NCI-H774 (cell line): ENCODE results near the gene CWH43.
"Not testable (repeated sequence)": the region's sequence is repeated elsewhere in the genome, so short reads cannot be mapped to it uniquely, and the experiment has no call there.

Experiments
- DNase-seq: peaks from one replicate; lab custom pipeline; 2025; lab: John Stamatoyannopoulos, UW

The CWH43 gene

GRCh38 chr4:48976041-48976440 lies 10.0 kb upstream of the CWH43 start:
- DNase-seq: no peak

GRCh38 chr4:48979914-48980579 lies 6.0 kb upstream of the CWH43 start:
- DNase-seq: no peak

- not testable (repeated sequence) for DNase-seq
These were observed 2.1 kb upstream of the CWH43 start for GRCh38 chr4:48984005-48984404.

- DNase-seq: no peak
These were observed 486 bp upstream of the CWH43 start for GRCh38 chr4:48985602-48985975.

GRCh38 chr4:48986654-48987164 lies 634 bp downstream of the CWH43 start:
- no peak for DNase-seq

- no peak for DNase-seq
These were observed 3.6 kb downstream of the CWH43 start for GRCh38 chr4:48989461-48990203.

- no peak for DNase-seq
These were observed 5.3 kb downstream of the CWH43 start for GRCh38 chr4:48991357-48991756.

GRCh38 chr4:48997962-48998361 lies 11.9 kb downstream of the CWH43 start:
- DNase-seq: no peak

- no peak for DNase-seq
These were observed 12.4 kb downstream of the CWH43 start for GRCh38 chr4:48998440-48998839.

- no peak for DNase-seq
These were observed 14.7 kb downstream of the CWH43 start for GRCh38 chr4:49000806-49001205.

GRCh38 chr4:49002931-49003330 lies 16.9 kb downstream of the CWH43 start:
- DNase-seq: no peak

- no peak for DNase-seq
These were observed 32.7 kb downstream of the CWH43 start for GRCh38 chr4:49018718-49019295.

- no peak for DNase-seq
These were observed 46.5 kb downstream of the CWH43 start for GRCh38 chr4:49032440-49033161.

- DNase-seq: no peak
These were observed 50.5 kb downstream of the CWH43 start for GRCh38 chr4:49036528-49036927.

- DNase-seq: no peak
These were observed 58.2 kb downstream of the CWH43 start for GRCh38 chr4:49044270-49044669.

GRCh38 chr4:49058306-49058705 lies 72.2 kb downstream of the CWH43 start:
- no peak for DNase-seq

GRCh38 chr4:49063670-49064069 lies 77.6 kb downstream of the CWH43 start:
- no peak for DNase-seq

- not testable (repeated sequence) for DNase-seq
These were observed 86.1 kb downstream of the CWH43 start for GRCh38 chr4:49072196-49072595.

- DNase-seq: not testable (repeated sequence)
These were observed 105.8 kb downstream of the CWH43 start for GRCh38 chr4:49091883-49092282.

- not testable (repeated sequence) for DNase-seq
These were observed 106.6 kb downstream of the CWH43 start for GRCh38 chr4:49092608-49093135.

- not testable (repeated sequence) for DNase-seq
These were observed 110.1 kb downstream of the CWH43 start for GRCh38 chr4:49096215-49096614.

- DNase-seq: not testable (repeated sequence)
These were observed 110.6 kb downstream of the CWH43 start for GRCh38 chr4:49096627-49097026.
